ENCODE data around the gene MAP3K20.
"Not testable (repeated sequence)": the region's sequence is repeated elsewhere in the genome, so short reads cannot be mapped to it uniquely, and the experiment has no call there.

The MAP3K20 gene

GRCh38 chr2:173075781-173076580 is at the start of gene MAP3K20:
Gene MAP3K20, plus strand, starts transcription at chr2:173075846. Its CDS starts 15,186 bp downstream, at chr2:173091032.
- DNase-seq, result no peak

- no peak for DNase-seq
These were observed 49.2 kb upstream of the MAP3K20 start for GRCh38 chr2:173026479-173026878.

GRCh38 chr2:173027181-173028128 is 48.2 kb upstream of the MAP3K20 start:
- peak; percentile 84 for DNase-seq

GRCh38 chr2:173028141-173028540 is 47.5 kb upstream of the MAP3K20 start:
- no peak for DNase-seq

- no peak for DNase-seq
These were observed 47.0 kb upstream of the MAP3K20 start for GRCh38 chr2:173028671-173029070.

- DNase-seq, result no peak
These were observed 44.8 kb upstream of the MAP3K20 start for GRCh38 chr2:173030561-173031490.

GRCh38 chr2:173032032-173032431 is 43.6 kb upstream of the MAP3K20 start:
- DNase-seq, result no peak

GRCh38 chr2:173033084-173033483 is 42.6 kb upstream of the MAP3K20 start:
- DNase-seq, result no peak

GRCh38 chr2:173034143-173034542 is 41.5 kb upstream of the MAP3K20 start:
- no peak for DNase-seq

GRCh38 chr2:173037245-173038120 is 38.2 kb upstream of the MAP3K20 start:
- no peak for DNase-seq

- not testable (repeated sequence) for DNase-seq
These were observed 37.4 kb upstream of the MAP3K20 start for GRCh38 chr2:173038257-173038656.

- DNase-seq, result no peak
These were observed 34.9 kb upstream of the MAP3K20 start for GRCh38 chr2:173040729-173041128.

GRCh38 chr2:173043476-173043875 is 32.2 kb upstream of the MAP3K20 start:
- DNase-seq, result no peak

GRCh38 chr2:173043897-173044519 is 31.6 kb upstream of the MAP3K20 start:
- no peak for DNase-seq

GRCh38 chr2:173044686-173045085 is 31.0 kb upstream of the MAP3K20 start:
- DNase-seq, result no peak

GRCh38 chr2:173045181-173045580 is 30.5 kb upstream of the MAP3K20 start:
- no peak for DNase-seq

GRCh38 chr2:173048522-173048896 is 27.1 kb upstream of the MAP3K20 start:
- DNase-seq, result no peak

- DNase-seq, result peak; percentile 89
These were observed 26.6 kb upstream of the MAP3K20 start for GRCh38 chr2:173048897-173049661.

GRCh38 chr2:173049831-173050230 is 25.8 kb upstream of the MAP3K20 start:
- DNase-seq, result no peak

- no peak for DNase-seq
These were observed 25.0 kb upstream of the MAP3K20 start for GRCh38 chr2:173050684-173051083.
